Measurements from ENCODE around the gene TNIK. TPM values are rescaled to one million over a fixed set of nuclear protein-coding genes. Genes with fewer than 3 reads are reported as not detected.
"Not testable (repeated sequence)": the region's sequence is repeated elsewhere in the genome, so short reads cannot be mapped to it uniquely, and the experiment has no call there.

TNIK gene
- total and polyA plus RNA-seq, 2 donors from 2014 or later: 3.6 to 48.9 TPM

- H3K9me3 ChIP-seq (ENCODE audit: control insufficient read depth in 2 of 3, insufficient read depth in 1 of 3, low read length in 3 of 3): no peaks in the 10 kb centered on the region
- H3K4me3 ChIP-seq (ENCODE audit: low read length in 3 of 3): no peak overlapping the region
- no peak overlapping the region for H3K9ac ChIP-seq (ENCODE audit: low read length in 3 of 3)
- H3K36me3 ChIP-seq (ENCODE audit: control insufficient read depth in 2 of 3, insufficient read depth in 3 of 3, low read length in 3 of 3): no peaks in the 10 kb centered on the region
- no peak overlapping the region for H3K27ac ChIP-seq (ENCODE audit: low read depth in 2 of 2, low read length in 2 of 2)
- FAIRE-seq: no peak
- no peaks in the 10 kb centered on the region for H3K4me1 ChIP-seq (ENCODE audit: control insufficient read depth in 2 of 3, insufficient read depth in 2 of 3, low read depth in 1 of 3, low read length in 3 of 3)
- intact Hi-C loops (cut with DNase I): no loop called here
- no peak for TF ChIP-seq CTCF (IDR thresholded peaks at IDR 0.05; ENCODE audit: borderline replicate concordance, extremely low read depth, insufficient read depth)
- DNase-seq: no peak
- H3K27me3 ChIP-seq (ENCODE audit: control insufficient read depth, insufficient read depth, low read length): no peaks in the 10 kb centered on the region
Measured at GRCh38 chr3:171289291-171289690, 170.9 kb downstream of the TNIK start.

- H3K27me3 ChIP-seq (ENCODE audit: control insufficient read depth, insufficient read depth, low read length); H3K9ac ChIP-seq (ENCODE audit: low read length in 3 of 3); H3K27ac ChIP-seq (ENCODE audit: low read depth in 2 of 2, low read length in 2 of 2); intact Hi-C loops (cut with DNase I); H3K4me1 ChIP-seq (ENCODE audit: control insufficient read depth in 2 of 3, insufficient read depth in 2 of 3, low read depth in 1 of 3, low read length in 3 of 3); H3K36me3 ChIP-seq (ENCODE audit: control insufficient read depth in 2 of 3, insufficient read depth in 3 of 3, low read length in 3 of 3); H3K4me3 ChIP-seq (ENCODE audit: low read length in 3 of 3); H3K9me3 ChIP-seq (ENCODE audit: control insufficient read depth in 2 of 3, insufficient read depth in 1 of 3, low read length in 3 of 3); FAIRE-seq; DNase-seq: not testable (repeated sequence)
Measured at GRCh38 chr3:171287761-171288160, 172.4 kb downstream of the TNIK start.

GRCh38 chr3:171286580-171287249 lies 173.5 kb downstream of the TNIK start:
- TF ChIP-seq CTCF (IDR thresholded peaks at IDR 0.05; ENCODE audit: borderline replicate concordance, extremely low read depth, insufficient read depth): no peak
- no peak for DNase-seq
- intact Hi-C loops (cut with DNase I): no loop called here
- no peak overlapping the region for H3K9ac ChIP-seq (ENCODE audit: low read length in 3 of 3)
- no peak for FAIRE-seq
- no peak overlapping the region for H3K27ac ChIP-seq (ENCODE audit: low read depth in 2 of 2, low read length in 2 of 2)
- H3K9me3 ChIP-seq (ENCODE audit: control insufficient read depth in 2 of 3, insufficient read depth in 1 of 3, low read length in 3 of 3): no peaks in the 10 kb centered on the region
- H3K36me3 ChIP-seq (ENCODE audit: control insufficient read depth in 2 of 3, insufficient read depth in 3 of 3, low read length in 3 of 3): no peaks in the 10 kb centered on the region
- no peak overlapping the region for H3K4me3 ChIP-seq (ENCODE audit: low read length in 3 of 3)
- H3K27me3 ChIP-seq (ENCODE audit: control insufficient read depth, insufficient read depth, low read length): no peaks in the 10 kb centered on the region
- no peaks in the 10 kb centered on the region for H3K4me1 ChIP-seq (ENCODE audit: control insufficient read depth in 2 of 3, insufficient read depth in 2 of 3, low read depth in 1 of 3, low read length in 3 of 3)

- H3K27ac ChIP-seq (ENCODE audit: low read depth in 2 of 2, low read length in 2 of 2): no peak overlapping the region
- DNase-seq (no peak), FAIRE-seq (no peak)
- H3K9me3 ChIP-seq (ENCODE audit: control insufficient read depth in 2 of 3, insufficient read depth in 1 of 3, low read length in 3 of 3): no peaks in the 10 kb centered on the region
- intact Hi-C loops (cut with DNase I): no loop called here
- H3K4me3 ChIP-seq (ENCODE audit: low read length in 3 of 3): no peak overlapping the region
- H3K4me1 ChIP-seq (ENCODE audit: control insufficient read depth in 2 of 3, insufficient read depth in 2 of 3, low read depth in 1 of 3, low read length in 3 of 3): no peaks in the 10 kb centered on the region
- no peaks in the 10 kb centered on the region for H3K27me3 ChIP-seq (ENCODE audit: control insufficient read depth, insufficient read depth, low read length)
- no peaks in the 10 kb centered on the region for H3K36me3 ChIP-seq (ENCODE audit: control insufficient read depth in 2 of 3, insufficient read depth in 3 of 3, low read length in 3 of 3)
- TF ChIP-seq CTCF (IDR thresholded peaks at IDR 0.05; ENCODE audit: borderline replicate concordance, extremely low read depth, insufficient read depth): no peak
- H3K9ac ChIP-seq (ENCODE audit: low read length in 3 of 3): no peak overlapping the region
Measured at GRCh38 chr3:171285287-171285686, 174.9 kb downstream of the TNIK start.

Measured in kidney (tissue), 14 donors.